HG02588 (cell line): ENCODE data around the gene NMT1.

ENCODE experiments used
- ATAC-seq: cut with Tn5 transposase; IDR thresholded peaks from one replicate; pipeline ENCODE4 v1.9.1; 2021; ENCODE audit warnings: mild to moderate bottlenecking, moderate library complexity; ENCODE audit not compliant: unreplicated experiment

Gene NMT1

GRCh38 chr17:45104029-45104428, 42.9 kb downstream of the NMT1 start:
- no peak for ATAC-seq

GRCh38 chr17:45104497-45104896, 43.4 kb downstream of the NMT1 start:
- ATAC-seq: no peak

GRCh38 chr17:45104907-45105624, 43.9 kb downstream of the NMT1 start:
- no peak for ATAC-seq

- ATAC-seq: no peak
These were observed 45.0 kb downstream of the NMT1 start for GRCh38 chr17:45106096-45106495.

GRCh38 chr17:45106582-45106981, 45.5 kb downstream of the NMT1 start:
- ATAC-seq: no peak

- ATAC-seq: no peak
These were observed 46.3 kb downstream of the NMT1 start for GRCh38 chr17:45107293-45108010.

GRCh38 chr17:45108051-45108450, 46.9 kb downstream of the NMT1 start:
- no peak for ATAC-seq

GRCh38 chr17:45108595-45109521, 47.7 kb downstream of the NMT1 start:
- no peak for ATAC-seq

GRCh38 chr17:45110676-45111611, 49.8 kb downstream of the NMT1 start:
- ATAC-seq: no peak

GRCh38 chr17:45111850-45112249, 50.7 kb downstream of the NMT1 start:
- no peak for ATAC-seq

- no peak for ATAC-seq
These were observed 51.7 kb downstream of the NMT1 start for GRCh38 chr17:45112559-45113423.

GRCh38 chr17:45113424-45113754, 52.3 kb downstream of the NMT1 start:
- no peak for ATAC-seq

- no peak for ATAC-seq
These were observed 53.2 kb downstream of the NMT1 start for GRCh38 chr17:45114117-45114932.

GRCh38 chr17:45115015-45115625, 54.0 kb downstream of the NMT1 start:
- no peak for ATAC-seq

- no peak for ATAC-seq
These were observed 54.8 kb downstream of the NMT1 start for GRCh38 chr17:45115871-45116270.

- no peak for ATAC-seq
These were observed 55.4 kb downstream of the NMT1 start for GRCh38 chr17:45116434-45117016.

GRCh38 chr17:45117334-45117733, 56.2 kb downstream of the NMT1 start:
- no peak for ATAC-seq
